SK-N-SH (cell line): Measurements from ENCODE around the gene RGS9BP. TPM values are rescaled to one million over a fixed set of nuclear protein-coding genes. Genes with fewer than 3 reads are reported as not detected.

ENCODE experiments used
- CTCF ChIA-PET: fragments of 300-600, 350-600 bp; formaldehyde crosslinking; extraction: SDS; loops from one replicate; lab custom pipeline; 2021; lab: Yijun Ruan, JAX
- POLR2A ChIA-PET: fragments of 350-600 bp; sonication (Branson Sonifier 250); formaldehyde crosslinking; extraction: SDS; loops from one replicate; lab custom pipeline; 2020; ENCODE audit warnings: antibody characterized with exemption, inconsistent platforms; lab: Yijun Ruan, JAX
- DNase-seq: peaks from one replicate; pipeline ENCODE4 v3.0.0; 2012
- H2AFZ ChIP-seq: fragments of 200-600 bp; sonication (generic); 2 replicates; pipeline ENCODE4 v1.8.1; 2016; ENCODE audit warnings: antibody characterized with exemption, mild to moderate bottlenecking, low read depth
- H3F3A ChIP-seq: fragments of 200-600 bp; sonication (generic); replicated peaks from 2 replicates; pipeline ENCODE3; 2016; ENCODE audit warnings: antibody characterized with exemption, mild to moderate bottlenecking; ENCODE audit not compliant: insufficient read depth
- H3K27ac ChIP-seq, 2 experiments: fragments of 200-500 bp in 1 of 2; fragments of 200-600 bp in 1 of 2; sonication (Bioruptor generic) in 1 of 2; sonication (generic), shearing (Covaris generic) in 1 of 2; 2 replicates each; pipeline versions ENCODE4 v1.5.1 to v1.6.1; 2014 to 2016; ENCODE audit warnings: low read depth in 2 of 2, inconsistent platforms in 1 of 2, low read length in 1 of 2, mild to moderate bottlenecking in 1 of 2, mixed read lengths in 1 of 2
- H3K27me3 ChIP-seq: fragments of 200-600 bp; sonication (generic), shearing (Covaris generic); 2 replicates; pipeline ENCODE4 v1.6.1; 2016; ENCODE audit warnings: mixed run types; ENCODE audit not compliant: insufficient read depth
- H3K36me3 ChIP-seq, 2 experiments: fragments of 200-500 bp in 1 of 2; fragments of 200-600 bp in 1 of 2; sonication (Bioruptor generic) in 1 of 2; sonication (generic) in 1 of 2; replicated peaks in 1 of 2; 2 replicates each; pipeline versions ENCODE3 to v1.5.1; 2014 to 2016; ENCODE audit warnings: low read length in 1 of 2, mild to moderate bottlenecking in 1 of 2; ENCODE audit not compliant: insufficient read depth in 2 of 2, control insufficient read depth in 1 of 2
- H3K4me1 ChIP-seq, 2 experiments: fragments of 200-500 bp in 1 of 2; fragments of 200-600 bp in 1 of 2; sonication (Bioruptor generic) in 1 of 2; sonication (generic), shearing (Covaris generic) in 1 of 2; 2 replicates each; pipeline versions ENCODE4 v1.5.1 to v1.6.1; 2014 to 2016; ENCODE audit warnings: low read depth in 1 of 2, low read length in 1 of 2, mixed run types in 1 of 2; ENCODE audit not compliant: insufficient read depth in 2 of 2, control insufficient read depth in 1 of 2
- H3K4me2 ChIP-seq: fragments of 200-600 bp; sonication (generic), shearing (Covaris generic); 2 replicates; pipeline ENCODE4 v1.6.1; 2017; ENCODE audit warnings: mixed run types
- H3K4me3 ChIP-seq, 2 experiments: fragments of 200-500 bp in 1 of 2; fragments of 200-600 bp in 1 of 2; sonication (Bioruptor generic) in 1 of 2; sonication (generic), shearing (Covaris generic) in 1 of 2; 2 replicates each; pipeline versions ENCODE4 v1.5.1 to v1.8.1; 2014 to 2016; ENCODE audit warnings: low read depth in 2 of 2, inconsistent platforms in 1 of 2, low read length in 1 of 2, mild to moderate bottlenecking in 1 of 2, mixed read lengths in 1 of 2, moderate library complexity in 1 of 2
- H3K79me2 ChIP-seq: fragments of 200-600 bp; sonication (generic); 2 replicates; pipeline ENCODE4 v1.8.1; 2017; ENCODE audit warnings: mild to moderate bottlenecking; ENCODE audit not compliant: insufficient read depth
- H3K9ac ChIP-seq: fragments of 200-600 bp; sonication (generic); 2 replicates; pipeline ENCODE4 v1.6.1; 2017; ENCODE audit warnings: mixed run types
- H3K9me2 ChIP-seq: fragments of 200-600 bp; sonication (generic); 2 replicates; pipeline ENCODE4 v1.6.1; 2017; ENCODE audit warnings: mixed run types
- H3K9me3 ChIP-seq: fragments of 200-600 bp; sonication (generic); 2 replicates; pipeline ENCODE4 v1.6.1; 2017; ENCODE audit warnings: mixed run types, mild to moderate bottlenecking, moderate library complexity
- H4K20me1 ChIP-seq: fragments of 200-600 bp; sonication (generic); 2 replicates; pipeline ENCODE4 v1.6.1; 2017; ENCODE audit warnings: mild to moderate bottlenecking, mixed run types; ENCODE audit not compliant: insufficient read depth
- CHD2 ChIP-seq: fragments of 150-350 bp; IDR thresholded peaks from 2 replicates; pipeline ENCODE4 v1.6.1; 2018; ENCODE audit warnings: low read length; ENCODE audit not compliant: partially characterized antibody
- ELF1 ChIP-seq: IDR thresholded peaks from 2 replicates; pipeline ENCODE4 v1.4.0; 2012
- EP300 ChIP-seq, 2 experiments: IDR thresholded peaks; 2 replicates each; pipeline versions ENCODE4 v1.4.0 to v1.6.1; 2012; ENCODE audit warnings: borderline replicate concordance in 1 of 2, low read depth in 1 of 2, low read length in 1 of 2
- EZH2phosphoT487 ChIP-seq: fragments of 200-600 bp; sonication (generic); IDR thresholded peaks from 2 replicates; pipeline ENCODE4 v1.6.1; 2017; ENCODE audit warnings: low read depth, mixed run types, mild to moderate bottlenecking, antibody characterized with exemption, moderate library complexity, borderline replicate concordance
- FOSL2 ChIP-seq: IDR thresholded peaks from 2 replicates; pipeline ENCODE4 v1.4.0; 2012; ENCODE audit warnings: low read depth, mild to moderate bottlenecking, moderate library complexity, borderline replicate concordance
- FOXJ3 ChIP-seq: sonication (generic); formaldehyde crosslinking; IDR thresholded peaks from 2 replicates; pipeline ENCODE4 v1.5.1; 2020; ENCODE audit warnings: mild to moderate bottlenecking, missing genetic modification reagents
- FOXM1 ChIP-seq: IDR thresholded peaks from 2 replicates; pipeline ENCODE4 v1.4.0; 2012; ENCODE audit warnings: low read depth, mild to moderate bottlenecking
- GATA2 ChIP-seq: sonication (generic); formaldehyde crosslinking; IDR thresholded peaks from 2 replicates; pipeline ENCODE4 v1.5.0; 2020; ENCODE audit warnings: mild to moderate bottlenecking, missing genetic modification reagents
- MEF2A ChIP-seq: IDR thresholded peaks from 2 replicates; pipeline ENCODE4 v1.4.0; 2012; ENCODE audit warnings: low read depth, borderline replicate concordance
- NFIC ChIP-seq: IDR thresholded peaks from 2 replicates; pipeline ENCODE4 v1.4.0; 2012; ENCODE audit warnings: borderline replicate concordance
- RAD21 ChIP-seq: IDR thresholded peaks from 2 replicates; pipeline ENCODE4 v1.6.1; 2012; ENCODE audit warnings: mild to moderate bottlenecking, low read length
- RFX5 ChIP-seq: IDR thresholded peaks from 2 replicates; pipeline ENCODE4 v1.6.1; 2012; ENCODE audit warnings: mild to moderate bottlenecking, improper control_type of control experiment, low read length
- SIN3A ChIP-seq: IDR thresholded peaks from 2 replicates; pipeline ENCODE4 v1.6.1; 2012; ENCODE audit warnings: low read depth, mild to moderate bottlenecking, low read length, moderate library complexity, borderline replicate concordance
- TAF1 ChIP-seq: IDR thresholded peaks from 2 replicates; pipeline ENCODE4 v1.6.1; 2012; ENCODE audit warnings: low read depth, mild to moderate bottlenecking, low read length, moderate library complexity, borderline replicate concordance
- TCF12 ChIP-seq: IDR thresholded peaks from 2 replicates; pipeline ENCODE4 v1.4.0; 2012
- YY1 ChIP-seq: IDR thresholded peaks from 2 replicates; pipeline ENCODE4 v1.4.0; 2012; ENCODE audit warnings: low read depth, mild to moderate bottlenecking
- WGBS: methylation state at CpG from one replicate; pipeline ENCODE4 v1.1.6; 2017; ENCODE audit warnings: low lambda C conversion rate; 5-methylcytosine and 5-hydroxymethylcytosine counted together
- polyA plus RNA-seq, 3 experiments: library from polyadenylated mRNA; depleted of rRNA; stranded (reverse); fragments of >200 nt; gene quantifications; 2 replicates each; pipeline ENCODE4 v1.2.3, GENCODE V29; 2012
- TF ChIP-seq, protein P1 (sequence below): IDR thresholded peaks from 2 replicates; pipeline ENCODE4 v1.4.0; 2012; ENCODE audit warnings: low read depth, borderline replicate concordance
- TF ChIP-seq, protein P2 (sequence below): IDR thresholded peaks from 2 replicates; pipeline ENCODE4 v1.4.0; 2012; ENCODE audit warnings: low read depth
- TF ChIP-seq, protein P3 (sequence below): fragments of 200-600 bp; sonication (generic); IDR thresholded peaks from 2 replicates; pipeline ENCODE4 v1.6.1; 2017; ENCODE audit warnings: antibody characterized with exemption, mild to moderate bottlenecking, moderate library complexity
- TF ChIP-seq, protein P4 (sequence below): IDR thresholded peaks from 2 replicates; pipeline ENCODE4 v1.4.0; 2012; ENCODE audit warnings: low read depth, borderline replicate concordance
- TF ChIP-seq, protein P5 (sequence below): fragments of 150-350 bp; IDR thresholded peaks from 2 replicates; pipeline ENCODE4 v1.6.1; 2016; ENCODE audit warnings: mild to moderate bottlenecking, low read depth, low read length

The RGS9BP gene
- polyA plus RNA-seq, 1 of the 3 experiments (the other 2 are of a cell fraction) = 0.18 TPM

GRCh38 chr19:32717496-32717895, 41.8 kb downstream of the RGS9BP start:
- H3K27me3 ChIP-seq = no peaks in the 10 kb centered on the region
- ChIA-PET CTCF (interaction anchor here (1.4 kb wide), 1 partner anchor 24 kb away, joined by 3 read pairs; no protein-coding TSS in a partner anchor), POLR2A (no interaction called here)
- peaks cover 3 to 20% of the 10 kb centered on the region in 2 experiments for H3K36me3 ChIP-seq
- H4K20me1 ChIP-seq = no peaks in the 10 kb centered on the region
- peaks cover 6% of the 10 kb centered on the region for H3F3A ChIP-seq
- TF ChIP-seq TCF12 (no peak), FOSL2 (no peak), EP300 (IDR thresholded peaks at IDR 0.05; ENCODE audit: borderline replicate concordance in 1 of 2, low read depth in 1 of 2, low read length in 1 of 2) (no peak), TAF1 (no peak), SIN3A (no peak)
- TF ChIP-seq, protein P1, sequence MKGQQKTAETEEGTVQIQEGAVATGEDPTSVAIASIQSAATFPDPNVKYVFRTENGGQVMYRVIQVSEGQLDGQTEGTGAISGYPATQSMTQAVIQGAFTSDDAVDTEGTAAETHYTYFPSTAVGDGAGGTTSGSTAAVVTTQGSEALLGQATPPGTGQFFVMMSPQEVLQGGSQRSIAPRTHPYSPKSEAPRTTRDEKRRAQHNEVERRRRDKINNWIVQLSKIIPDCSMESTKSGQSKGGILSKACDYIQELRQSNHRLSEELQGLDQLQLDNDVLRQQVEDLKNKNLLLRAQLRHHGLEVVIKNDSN = no peak
- TF ChIP-seq, protein P2, sequence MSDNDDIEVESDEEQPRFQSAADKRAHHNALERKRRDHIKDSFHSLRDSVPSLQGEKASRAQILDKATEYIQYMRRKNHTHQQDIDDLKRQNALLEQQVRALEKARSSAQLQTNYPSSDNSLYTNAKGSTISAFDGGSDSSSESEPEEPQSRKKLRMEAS = no peak
- H3K9me2 ChIP-seq = no peaks in the 10 kb centered on the region
- H3K79me2 ChIP-seq = no peaks in the 10 kb centered on the region
- H3K4me2 ChIP-seq = no peak overlapping the region
- no peaks in the 10 kb centered on the region for H3K9me3 ChIP-seq
- no peak overlapping the region for H3K27ac ChIP-seq
- no peak overlapping the region for H3K4me3 ChIP-seq
- WGBS = 85% methylated on average over 5 of the region's 5 CpGs
- H2AFZ ChIP-seq = no peak overlapping the region
- H3K4me1 ChIP-seq = no peaks in the 10 kb centered on the region
- no peak for DNase-seq
- no peak overlapping the region for H3K9ac ChIP-seq

- Histone ChIP-seq H3K27ac (no peak overlapping the region), H3K79me2 (no peaks in the 10 kb centered on the region), H3K9me2 (no peaks in the 10 kb centered on the region), H3K27me3 (no peaks in the 10 kb centered on the region), H3K36me3 (peaks cover 0 to 14% of the 10 kb centered on the region in 2 experiments), H3K4me3 (no peak overlapping the region), H3K4me1 (no peaks in the 10 kb centered on the region), H3K9ac (no peak overlapping the region), H3K4me2 (no peak overlapping the region), H3F3A (peaks cover 5% of the 10 kb centered on the region), H4K20me1 (no peaks in the 10 kb centered on the region), H3K9me3 (no peaks in the 10 kb centered on the region), H2AFZ (no peak overlapping the region)
- DNase-seq = no peak
- CTCF ChIA-PET = interaction anchor here (1.0 to 1.4 kb wide), 2 partner anchors 19 to 25 kb away, joined by 3 read pairs; no protein-coding TSS in a partner anchor
- POLR2A ChIA-PET = no interaction called here
- TF ChIP-seq FOXM1 (no peak), NFIC (no peak), FOSL2 (no peak), TAF1 (no peak), GATA2 (no peak), SIN3A (no peak), YY1 (no peak), CHD2 (no peak), RAD21 (no peak), ELF1 (no peak), EZH2phosphoT487 (no peak), MEF2A (no peak), FOXJ3 (CRISPR knock-in tag) (no peak), RFX5 (no peak)
- TF ChIP-seq, protein P3, sequence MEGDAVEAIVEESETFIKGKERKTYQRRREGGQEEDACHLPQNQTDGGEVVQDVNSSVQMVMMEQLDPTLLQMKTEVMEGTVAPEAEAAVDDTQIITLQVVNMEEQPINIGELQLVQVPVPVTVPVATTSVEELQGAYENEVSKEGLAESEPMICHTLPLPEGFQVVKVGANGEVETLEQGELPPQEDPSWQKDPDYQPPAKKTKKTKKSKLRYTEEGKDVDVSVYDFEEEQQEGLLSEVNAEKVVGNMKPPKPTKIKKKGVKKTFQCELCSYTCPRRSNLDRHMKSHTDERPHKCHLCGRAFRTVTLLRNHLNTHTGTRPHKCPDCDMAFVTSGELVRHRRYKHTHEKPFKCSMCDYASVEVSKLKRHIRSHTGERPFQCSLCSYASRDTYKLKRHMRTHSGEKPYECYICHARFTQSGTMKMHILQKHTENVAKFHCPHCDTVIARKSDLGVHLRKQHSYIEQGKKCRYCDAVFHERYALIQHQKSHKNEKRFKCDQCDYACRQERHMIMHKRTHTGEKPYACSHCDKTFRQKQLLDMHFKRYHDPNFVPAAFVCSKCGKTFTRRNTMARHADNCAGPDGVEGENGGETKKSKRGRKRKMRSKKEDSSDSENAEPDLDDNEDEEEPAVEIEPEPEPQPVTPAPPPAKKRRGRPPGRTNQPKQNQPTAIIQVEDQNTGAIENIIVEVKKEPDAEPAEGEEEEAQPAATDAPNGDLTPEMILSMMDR = no peak
- TF ChIP-seq, protein P4, sequence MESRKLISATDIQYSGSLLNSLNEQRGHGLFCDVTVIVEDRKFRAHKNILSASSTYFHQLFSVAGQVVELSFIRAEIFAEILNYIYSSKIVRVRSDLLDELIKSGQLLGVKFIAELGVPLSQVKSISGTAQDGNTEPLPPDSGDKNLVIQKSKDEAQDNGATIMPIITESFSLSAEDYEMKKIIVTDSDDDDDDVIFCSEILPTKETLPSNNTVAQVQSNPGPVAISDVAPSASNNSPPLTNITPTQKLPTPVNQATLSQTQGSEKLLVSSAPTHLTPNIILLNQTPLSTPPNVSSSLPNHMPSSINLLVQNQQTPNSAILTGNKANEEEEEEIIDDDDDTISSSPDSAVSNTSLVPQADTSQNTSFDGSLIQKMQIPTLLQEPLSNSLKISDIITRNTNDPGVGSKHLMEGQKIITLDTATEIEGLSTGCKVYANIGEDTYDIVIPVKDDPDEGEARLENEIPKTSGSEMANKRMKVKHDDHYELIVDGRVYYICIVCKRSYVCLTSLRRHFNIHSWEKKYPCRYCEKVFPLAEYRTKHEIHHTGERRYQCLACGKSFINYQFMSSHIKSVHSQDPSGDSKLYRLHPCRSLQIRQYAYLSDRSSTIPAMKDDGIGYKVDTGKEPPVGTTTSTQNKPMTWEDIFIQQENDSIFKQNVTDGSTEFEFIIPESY = no peak
- TF ChIP-seq, protein P1 = no peak
- TF ChIP-seq, protein P5, sequence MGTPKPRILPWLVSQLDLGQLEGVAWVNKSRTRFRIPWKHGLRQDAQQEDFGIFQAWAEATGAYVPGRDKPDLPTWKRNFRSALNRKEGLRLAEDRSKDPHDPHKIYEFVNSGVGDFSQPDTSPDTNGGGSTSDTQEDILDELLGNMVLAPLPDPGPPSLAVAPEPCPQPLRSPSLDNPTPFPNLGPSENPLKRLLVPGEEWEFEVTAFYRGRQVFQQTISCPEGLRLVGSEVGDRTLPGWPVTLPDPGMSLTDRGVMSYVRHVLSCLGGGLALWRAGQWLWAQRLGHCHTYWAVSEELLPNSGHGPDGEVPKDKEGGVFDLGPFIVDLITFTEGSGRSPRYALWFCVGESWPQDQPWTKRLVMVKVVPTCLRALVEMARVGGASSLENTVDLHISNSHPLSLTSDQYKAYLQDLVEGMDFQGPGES = no peak
- 94% methylated on average over 7 of the region's 7 CpGs for WGBS
Measured at GRCh38 chr19:32718286-32718685, 42.6 kb downstream of the RGS9BP start.
